OCI-LY1 (cell line): ENCODE results near the gene HIF1AN.

Experiments used
- H2AFZ ChIP-seq: fragments of 200-600 bp; sonication (generic), shearing (Covaris generic); 2 replicates; pipeline ENCODE4 v1.6.0; 2014; ENCODE audit warnings: antibody characterized with exemption, mild to moderate bottlenecking, low read length
- H3F3A ChIP-seq: fragments of 200-600 bp; sonication (generic), shearing (Covaris generic); 2 replicates; pipeline ENCODE4 v1.6.0; 2014; ENCODE audit warnings: mild to moderate bottlenecking, antibody characterized with exemption, low read length, moderate library complexity; ENCODE audit not compliant: insufficient read depth
- H3K27ac ChIP-seq: fragments of 200-600 bp; sonication (generic); 2 replicates; pipeline ENCODE4 v1.5.1; 2014; ENCODE audit warnings: low read length, mixed run types, mild to moderate bottlenecking, low read depth; ENCODE audit not compliant: poor library complexity, severe bottlenecking
- H3K27me3 ChIP-seq: fragments of 200-600 bp; sonication (generic); 2 replicates; pipeline ENCODE4 v1.6.0; 2014; ENCODE audit warnings: antibody characterized with exemption, mild to moderate bottlenecking, low read length, moderate library complexity; ENCODE audit not compliant: insufficient read depth
- H3K36me3 ChIP-seq: fragments of 200-600 bp; sonication (generic); 2 replicates; pipeline ENCODE4 v1.6.1; 2014; ENCODE audit warnings: mild to moderate bottlenecking, antibody characterized with exemption, low read length, moderate library complexity, mixed read lengths; ENCODE audit not compliant: insufficient read depth
- H3K4me1 ChIP-seq: fragments of 200-600 bp; sonication (generic); 2 replicates; pipeline ENCODE4 v1.5.1; 2014; ENCODE audit warnings: mild to moderate bottlenecking, low read length, moderate library complexity; ENCODE audit not compliant: insufficient read depth, severe bottlenecking
- H3K4me2 ChIP-seq: fragments of 200-600 bp; sonication (generic), shearing (Covaris generic); 2 replicates; pipeline ENCODE4 v1.6.1; 2014; ENCODE audit warnings: low read length
- H3K4me3 ChIP-seq: fragments of 200-600 bp; sonication (generic); 2 replicates; pipeline ENCODE4 v1.5.1; 2014; ENCODE audit warnings: low read length, low read depth, mild to moderate bottlenecking, mixed read lengths; ENCODE audit not compliant: poor library complexity, severe bottlenecking
- H3K79me2 ChIP-seq: fragments of 200-600 bp; shearing (Covaris generic); 2 replicates; pipeline ENCODE4 v1.6.1; 2016; ENCODE audit warnings: mixed run types, low read length, mixed read lengths; ENCODE audit not compliant: insufficient read depth
- H3K9ac ChIP-seq: fragments of 200-600 bp; sonication (generic), shearing (Covaris generic); 2 replicates; pipeline ENCODE4 v1.6.1; 2014; ENCODE audit warnings: mild to moderate bottlenecking, low read length, mixed read lengths
- H3K9me2 ChIP-seq: fragments of 200-600 bp; sonication (generic), shearing (Covaris generic); 2 replicates; pipeline ENCODE4 v1.6.1; 2014; ENCODE audit warnings: low read depth, mild to moderate bottlenecking, low read length, mixed read lengths
- H3K9me3 ChIP-seq: fragments of 200-600 bp; shearing (Covaris generic); 2 replicates; pipeline ENCODE4 v1.6.1; 2014; ENCODE audit warnings: low read length, mixed read lengths
- H4K20me1 ChIP-seq: fragments of 200-600 bp; sonication (generic), shearing (Covaris generic); 2 replicates; pipeline ENCODE4 v1.6.0; 2016; ENCODE audit warnings: mild to moderate bottlenecking, low read length; ENCODE audit not compliant: insufficient read depth
- CTCF ChIP-seq: fragments of 200-600 bp; sonication (generic), shearing (Covaris generic); IDR thresholded peaks from 2 replicates; pipeline ENCODE4 v1.5.1; 2017; ENCODE audit warnings: mild to moderate bottlenecking, antibody characterized with exemption, low read length, moderate library complexity, mixed read lengths
- EZH2 ChIP-seq: fragments of 200-600 bp; sonication (generic), shearing (Covaris generic); IDR thresholded peaks from 2 replicates; pipeline ENCODE4 v1.8.0; 2017; ENCODE audit warnings: borderline replicate concordance, mixed run types, mild to moderate bottlenecking, antibody characterized with exemption, low read length, moderate library complexity, mixed read lengths

HIF1AN gene

GRCh38 chr10:100501423-100501822, 34.3 kb upstream of the HIF1AN start:
- Histone ChIP-seq H3K27me3 (no peaks in the 10 kb centered on the region), H3K36me3 (no peaks in the 10 kb centered on the region), H2AFZ (no peak overlapping the region), H3K9me3 (no peaks in the 10 kb centered on the region), H4K20me1 (no peaks in the 10 kb centered on the region), H3K79me2 (no peaks in the 10 kb centered on the region), H3F3A (no peaks in the 10 kb centered on the region), H3K4me2 (no peak overlapping the region), H3K4me1 (no peaks in the 10 kb centered on the region), H3K4me3 (no peak overlapping the region), H3K27ac (no peak overlapping the region), H3K9ac (no peak overlapping the region), H3K9me2 (no peaks in the 10 kb centered on the region)
- no peak for TF ChIP-seq CTCF
- no peak for TF ChIP-seq EZH2

- Histone ChIP-seq H3F3A (no peaks in the 10 kb centered on the region), H3K9ac (no peak overlapping the region), H3K4me1 (no peaks in the 10 kb centered on the region), H3K9me2 (no peaks in the 10 kb centered on the region), H3K9me3 (no peaks in the 10 kb centered on the region), H3K79me2 (no peaks in the 10 kb centered on the region), H2AFZ (no peak overlapping the region), H3K4me3 (no peak overlapping the region), H3K36me3 (no peaks in the 10 kb centered on the region), H3K27me3 (no peaks in the 10 kb centered on the region), H3K4me2 (no peak overlapping the region), H3K27ac (no peak overlapping the region), H4K20me1 (no peaks in the 10 kb centered on the region)
- TF ChIP-seq CTCF, result no peak
- no peak for TF ChIP-seq EZH2
Measured at GRCh38 chr10:100502926-100503494, 32.7 kb upstream of the HIF1AN start.

GRCh38 chr10:100504096-100504495, 31.6 kb upstream of the HIF1AN start:
- Histone ChIP-seq H3K79me2 (no peaks in the 10 kb centered on the region), H3K27ac (no peak overlapping the region), H3K9ac (no peak overlapping the region), H3K9me2 (no peaks in the 10 kb centered on the region), H3K4me2 (no peak overlapping the region), H3F3A (no peaks in the 10 kb centered on the region), H3K27me3 (no peaks in the 10 kb centered on the region), H3K9me3 (no peaks in the 10 kb centered on the region), H3K36me3 (no peaks in the 10 kb centered on the region), H2AFZ (no peak overlapping the region), H3K4me1 (no peaks in the 10 kb centered on the region), H3K4me3 (no peak overlapping the region), H4K20me1 (no peaks in the 10 kb centered on the region)
- TF ChIP-seq EZH2 (no peak), CTCF (no peak)
